CD4-positive, alpha-beta T cell treated with Interleukin-10 for 1 hour (primary cell): ENCODE measurements around the gene POLRMT.
A peak's percentile ranks its signal among the peaks of the same experiment; 100 is the strongest.

Experiments used
- DNase-seq: peaks from one replicate; pipeline ENCODE4 v3.0.0-alpha.2; 2020

Gene POLRMT

GRCh38 chr19:575527-576506 is 57.5 kb downstream of the POLRMT start:
- no peak for DNase-seq

- DNase-seq = no peak
Measured at GRCh38 chr19:574658-575526, 58.4 kb downstream of the POLRMT start.

- DNase-seq = no peak
Measured at GRCh38 chr19:573519-573825, 59.9 kb downstream of the POLRMT start.

- no peak for DNase-seq
Measured at GRCh38 chr19:572743-573518, 60.4 kb downstream of the POLRMT start.

DNA sequence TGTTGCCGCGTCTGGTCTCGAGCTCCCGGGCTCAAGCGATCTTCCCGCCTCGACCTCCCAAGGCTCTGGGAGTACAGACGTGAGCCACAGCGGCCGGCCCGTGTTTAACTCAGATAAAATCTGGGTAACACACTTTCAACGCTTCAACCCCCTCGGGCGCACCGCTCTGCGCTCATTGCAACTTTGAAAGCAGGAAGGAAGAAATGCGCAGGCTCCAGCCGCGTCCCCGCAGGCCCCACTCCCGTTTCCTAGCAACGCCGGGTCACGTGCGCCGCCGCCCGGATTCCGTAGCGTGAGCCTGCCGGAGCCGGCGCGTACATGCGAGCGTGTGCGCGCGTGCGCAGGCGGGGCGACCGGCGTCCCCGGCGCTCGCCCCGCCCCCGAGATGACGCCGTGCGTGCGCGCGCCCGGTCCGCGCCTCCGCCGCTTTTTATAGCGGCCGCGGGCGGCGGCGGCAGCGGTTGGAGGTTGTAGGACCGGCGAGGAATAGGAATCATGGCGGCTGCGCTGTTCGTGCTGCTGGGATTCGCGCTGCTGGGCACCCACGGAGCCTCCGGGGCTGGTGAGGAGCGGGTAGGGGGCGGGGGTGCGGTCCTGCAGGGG is 61.1 kb downstream of the POLRMT start, which contains the start of gene BSG:
BSG (plus strand) TSS at position 457 of the 603 bp plus-strand sequence; CDS start at position 496, 39 bp downstream.
- DNase-seq = peak; percentile 98

DNA sequence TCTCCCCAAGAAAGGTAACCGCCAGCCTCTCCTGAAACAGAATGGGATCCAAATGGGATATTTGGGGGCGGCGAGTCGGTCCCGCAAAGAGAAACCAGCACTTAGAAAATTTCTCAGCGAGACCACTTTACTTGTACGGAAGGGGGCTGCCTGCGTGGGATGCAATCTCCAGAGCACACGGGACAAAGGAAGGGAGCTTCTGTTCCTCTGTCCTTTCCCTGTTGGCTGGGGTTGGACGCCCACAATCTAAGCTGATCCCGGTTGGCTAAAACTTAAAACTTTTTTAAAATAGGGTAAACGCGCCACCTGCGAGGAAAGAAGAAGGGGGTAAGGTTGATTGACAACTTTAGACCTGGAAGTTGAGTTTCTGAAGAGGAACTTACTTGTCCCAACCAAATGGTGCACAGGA is 61.8 kb downstream of the POLRMT start:
- DNase-seq = no peak

DNA sequence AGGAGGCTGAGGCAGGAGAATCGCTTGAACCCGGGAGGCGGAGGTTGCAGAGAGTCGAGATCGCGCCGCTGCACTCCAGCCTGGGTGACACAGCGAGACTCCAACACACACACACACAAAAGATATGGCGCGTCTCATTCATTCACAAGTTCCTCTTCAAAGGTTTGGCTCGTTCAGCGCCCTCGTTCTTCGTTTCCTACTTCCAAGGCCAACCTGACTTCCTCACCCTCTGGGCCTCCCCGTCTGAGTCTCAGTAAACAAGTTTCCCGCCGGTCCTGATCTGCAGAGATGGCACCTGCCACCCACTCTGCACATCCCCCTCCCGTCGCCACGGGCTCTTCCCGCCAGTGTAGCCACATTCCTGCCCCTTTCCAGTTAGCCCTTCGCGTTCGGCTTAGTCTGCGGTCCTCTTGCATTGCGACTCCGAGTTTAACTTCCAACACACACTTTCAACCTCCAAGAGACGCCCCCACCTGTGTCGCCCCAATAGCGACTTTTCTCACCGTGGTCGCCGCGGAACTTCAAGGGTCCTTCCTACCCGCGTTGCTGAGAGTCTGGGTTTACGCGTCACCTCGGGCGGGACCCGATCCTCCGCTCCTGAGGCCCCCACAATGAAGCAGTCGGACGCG is 62.3 kb downstream of the POLRMT start:
- DNase-seq = peak; percentile 67

- DNase-seq = no peak
Measured at GRCh38 chr19:570251-570686, 63.1 kb downstream of the POLRMT start.

DNA sequence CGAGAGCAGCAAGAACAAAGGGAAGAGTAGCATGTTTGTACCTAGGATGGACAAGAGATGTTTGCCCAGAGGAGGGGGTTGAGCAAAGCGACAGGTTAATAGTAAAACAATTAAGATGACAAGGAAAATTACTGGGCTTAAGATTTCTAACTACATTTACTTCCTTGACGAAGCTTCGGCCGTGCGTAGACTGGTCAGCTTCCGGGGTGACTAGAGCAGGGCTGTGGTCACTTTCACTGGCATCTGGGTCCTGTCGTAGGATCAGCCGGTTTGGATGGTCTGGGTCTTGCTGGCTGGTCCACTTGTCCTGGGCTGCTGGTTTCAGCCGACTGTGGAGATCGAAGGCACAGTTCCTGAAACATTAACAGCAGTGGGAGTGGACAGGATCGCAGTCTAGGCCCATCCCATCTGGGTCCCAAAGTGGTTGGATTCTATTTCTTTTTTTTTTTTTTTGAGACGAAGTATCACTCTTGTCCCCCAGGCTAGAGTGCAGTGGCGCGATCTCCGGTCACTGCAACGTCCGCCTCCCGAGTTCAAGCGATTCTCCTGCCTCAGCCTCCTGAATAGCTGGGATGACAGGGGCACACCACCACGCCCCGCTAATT is 65.9 kb downstream of the POLRMT start:
- no peak for DNase-seq
